Mucosa of descending colon (tissue), 3 donors: ENCODE data around the gene CPS1. TPM values are rescaled to one million over a fixed set of nuclear protein-coding genes. Genes with fewer than 3 reads are reported as not detected.

ENCODE experiments used
- ATAC-seq: fragments of 200-7000 bp; cut with Tn5 transposase; one replicate; pipeline ENCODE4 v1.9.1; 2020; ENCODE audit warnings: mild to moderate bottlenecking, moderate library complexity
- DNase-seq, 3 donors: peaks; one replicate each; pipeline ENCODE4 v3.0.0-alpha.2; 2020
- H3K36me3 ChIP-seq: fragments of 200-600 bp; one replicate; pipeline ENCODE4 v1.8.0; 2021; ENCODE audit warnings: low read depth, mild to moderate bottlenecking
- H3K4me1 ChIP-seq: fragments of 200-600 bp; one replicate; pipeline ENCODE4 v1.8.0; 2021; ENCODE audit warnings: low read depth, mild to moderate bottlenecking
- H3K4me3 ChIP-seq: fragments of 200-600 bp; one replicate; pipeline ENCODE4 v1.8.0; 2021; ENCODE audit warnings: mild to moderate bottlenecking
- H3K9me3 ChIP-seq: fragments of 200-600 bp; one replicate; pipeline ENCODE4 v1.8.0; 2021; ENCODE audit warnings: mild to moderate bottlenecking
- intact Hi-C, 2 donors: fragments of 100-400 bp; cut with DNase I in 1 of 2; cut with micrococcal nuclease in 1 of 2; formaldehyde crosslinking; loops; one replicate each; pipeline versions ENCODE4 v1.11.0 to v1.11.1; 2022; cut with DNase I, micrococcal nuclease
- total RNA-seq, 3 donors: library from RNA; stranded (reverse); fragmentation: NEBNext Ultra II Directional in 2 of 3; extraction: Animal tissue kit (Norgen Biotek cat#: 25700) in 2 of 3; gene quantifications; one replicate each; pipeline versions ENCODE4 v1.2.1 to v1.2.4, GENCODE V29; 2021 to 2023
- TF ChIP-seq, protein P1 (sequence below): fragments of 200-600 bp; IDR thresholded peaks from one replicate; pipeline ENCODE4 v1.8.0; 2022; ENCODE audit warnings: antibody characterized with exemption, mild to moderate bottlenecking
- donor health status: DM: no; HTN: no; CAD: no; lungs with moderate emphysema.
- donor health status: DM: no; HTN: no; CAD: no.
- donor health status: DM: no; HTN: yes; CAD: no.

The CPS1 gene
- total RNA-seq, 3 donors from 2014 or later: 0.29 to 1.5 (median 0.99) TPM

DNA sequence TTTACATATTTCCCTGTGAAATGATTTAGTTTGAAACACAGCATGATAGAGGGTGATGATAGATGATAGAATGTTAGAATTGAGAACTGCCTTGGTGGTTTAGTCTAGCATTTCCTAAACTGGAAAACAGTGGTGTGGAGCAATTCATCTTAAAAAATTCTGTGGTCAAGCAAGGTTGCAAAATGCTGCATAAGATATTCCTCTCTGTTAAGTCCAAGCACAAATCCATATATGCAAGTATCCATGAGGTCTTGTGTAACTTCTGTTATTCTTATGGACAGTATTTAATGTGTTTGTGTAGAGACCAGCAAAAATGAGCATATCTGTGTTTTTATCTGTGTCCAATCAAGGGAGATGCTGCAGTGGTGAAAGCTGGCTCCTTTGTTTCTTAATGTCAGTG lies 30.0 kb downstream of the CPS1 start:
- DNase-seq: no peak
- H3K9me3 ChIP-seq: no peaks in the 10 kb centered on the region
- no peak for ATAC-seq
- intact Hi-C loops: no loop called here
- TF ChIP-seq, protein P1, sequence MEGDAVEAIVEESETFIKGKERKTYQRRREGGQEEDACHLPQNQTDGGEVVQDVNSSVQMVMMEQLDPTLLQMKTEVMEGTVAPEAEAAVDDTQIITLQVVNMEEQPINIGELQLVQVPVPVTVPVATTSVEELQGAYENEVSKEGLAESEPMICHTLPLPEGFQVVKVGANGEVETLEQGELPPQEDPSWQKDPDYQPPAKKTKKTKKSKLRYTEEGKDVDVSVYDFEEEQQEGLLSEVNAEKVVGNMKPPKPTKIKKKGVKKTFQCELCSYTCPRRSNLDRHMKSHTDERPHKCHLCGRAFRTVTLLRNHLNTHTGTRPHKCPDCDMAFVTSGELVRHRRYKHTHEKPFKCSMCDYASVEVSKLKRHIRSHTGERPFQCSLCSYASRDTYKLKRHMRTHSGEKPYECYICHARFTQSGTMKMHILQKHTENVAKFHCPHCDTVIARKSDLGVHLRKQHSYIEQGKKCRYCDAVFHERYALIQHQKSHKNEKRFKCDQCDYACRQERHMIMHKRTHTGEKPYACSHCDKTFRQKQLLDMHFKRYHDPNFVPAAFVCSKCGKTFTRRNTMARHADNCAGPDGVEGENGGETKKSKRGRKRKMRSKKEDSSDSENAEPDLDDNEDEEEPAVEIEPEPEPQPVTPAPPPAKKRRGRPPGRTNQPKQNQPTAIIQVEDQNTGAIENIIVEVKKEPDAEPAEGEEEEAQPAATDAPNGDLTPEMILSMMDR: no peak
- H3K4me1 ChIP-seq: no peaks in the 10 kb centered on the region
- H3K36me3 ChIP-seq: no peaks in the 10 kb centered on the region
- no peak overlapping the region for H3K4me3 ChIP-seq

DNA sequence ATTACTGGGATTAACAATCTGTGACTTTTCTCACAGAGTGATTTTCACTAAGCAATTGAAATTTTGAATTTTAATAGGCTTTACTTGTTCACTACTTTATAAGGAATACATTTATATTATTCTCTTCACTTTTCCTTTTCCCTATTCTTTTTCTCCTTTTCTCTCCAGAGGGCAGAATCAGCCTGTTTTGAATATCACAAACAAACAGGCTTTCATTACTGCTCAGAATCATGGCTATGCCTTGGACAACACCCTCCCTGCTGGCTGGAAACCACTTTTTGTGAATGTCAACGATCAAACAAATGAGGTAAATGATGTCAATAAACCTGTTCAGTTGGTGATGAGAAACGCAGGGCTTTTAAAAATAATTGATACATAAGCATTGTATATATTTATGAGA lies 35.3 kb downstream of the CPS1 start:
- intact Hi-C loops: no loop called here
- TF ChIP-seq, protein P1: no peak
- ATAC-seq (no peak), DNase-seq (no peak)
- H3K36me3 ChIP-seq: no peaks in the 10 kb centered on the region
- no peak overlapping the region for H3K4me3 ChIP-seq
- no peaks in the 10 kb centered on the region for H3K4me1 ChIP-seq
- no peaks in the 10 kb centered on the region for H3K9me3 ChIP-seq

DNA sequence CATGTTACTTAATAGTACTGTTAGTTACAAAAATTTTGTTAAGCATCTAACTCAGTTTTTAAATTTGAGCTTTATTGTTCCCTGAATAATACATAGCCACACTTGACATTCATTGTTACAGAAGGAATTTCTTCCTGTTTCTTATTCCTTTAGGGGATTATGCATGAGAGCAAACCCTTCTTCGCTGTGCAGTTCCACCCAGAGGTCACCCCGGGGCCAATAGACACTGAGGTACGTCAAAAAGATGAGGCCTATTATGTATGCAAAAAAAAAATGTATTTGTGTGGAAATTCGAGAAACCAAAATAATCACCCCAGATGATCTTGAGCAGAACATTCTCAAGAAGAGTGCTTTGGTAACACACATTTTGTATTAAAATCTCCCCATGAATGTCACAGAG lies 36.3 kb downstream of the CPS1 start:
- ATAC-seq (no peak), DNase-seq (no peak)
- no peaks in the 10 kb centered on the region for H3K9me3 ChIP-seq
- H3K4me3 ChIP-seq: no peak overlapping the region
- no peaks in the 10 kb centered on the region for H3K36me3 ChIP-seq
- TF ChIP-seq, protein P1: no peak
- no peaks in the 10 kb centered on the region for H3K4me1 ChIP-seq
- intact Hi-C loops: no loop called here

DNA sequence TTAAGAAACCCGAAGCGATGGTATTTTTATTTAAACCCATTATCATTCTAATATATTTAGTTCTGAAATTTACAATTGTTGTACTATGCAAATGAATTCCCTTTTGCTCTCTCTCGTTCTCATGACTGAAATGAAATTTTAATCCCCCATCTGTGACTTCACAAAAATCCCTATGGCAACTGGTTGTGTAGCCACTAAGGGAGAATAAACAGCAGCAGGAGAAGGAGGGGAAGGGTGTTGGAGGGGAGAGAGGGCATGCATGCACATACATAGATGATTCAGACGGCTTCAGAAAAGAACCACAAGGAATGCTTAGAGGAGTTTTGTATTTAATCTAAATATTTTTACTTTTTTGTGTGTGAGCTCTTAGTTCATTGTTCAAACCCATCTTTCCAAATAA lies 36.8 kb downstream of the CPS1 start:
- no peak for DNase-seq
- TF ChIP-seq, protein P1: no peak
- Histone ChIP-seq H3K4me3 (no peak overlapping the region), H3K36me3 (no peaks in the 10 kb centered on the region), H3K4me1 (no peaks in the 10 kb centered on the region), H3K9me3 (peaks cover 4% of the 10 kb centered on the region)
- intact Hi-C loops: no loop called here
- ATAC-seq: no peak

DNA sequence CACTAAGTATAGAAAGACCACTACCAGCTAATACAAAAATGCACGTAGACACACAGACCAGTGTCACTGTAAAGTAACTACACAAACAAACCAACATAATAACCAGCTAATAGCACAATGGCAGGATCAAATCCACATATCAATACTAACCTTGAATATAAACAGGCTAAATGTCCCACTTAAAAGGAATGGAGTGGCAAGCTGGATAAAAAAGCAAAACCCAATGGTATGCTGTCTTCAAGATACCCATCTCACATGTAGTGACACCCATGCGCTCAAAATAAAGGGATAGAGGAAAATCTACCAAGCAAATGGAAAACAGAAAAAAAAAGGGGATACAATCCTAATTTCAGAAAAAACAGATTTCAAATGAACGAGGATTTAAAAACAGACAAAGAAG lies 41.8 kb downstream of the CPS1 start:
- Histone ChIP-seq H3K4me3 (no peak overlapping the region), H3K9me3 (peaks cover 9% of the 10 kb centered on the region), H3K4me1 (no peaks in the 10 kb centered on the region), H3K36me3 (no peaks in the 10 kb centered on the region)
- DNase-seq (no peak), ATAC-seq (no peak)
- TF ChIP-seq, protein P1: no peak
- intact Hi-C loops: no loop called here

DNA sequence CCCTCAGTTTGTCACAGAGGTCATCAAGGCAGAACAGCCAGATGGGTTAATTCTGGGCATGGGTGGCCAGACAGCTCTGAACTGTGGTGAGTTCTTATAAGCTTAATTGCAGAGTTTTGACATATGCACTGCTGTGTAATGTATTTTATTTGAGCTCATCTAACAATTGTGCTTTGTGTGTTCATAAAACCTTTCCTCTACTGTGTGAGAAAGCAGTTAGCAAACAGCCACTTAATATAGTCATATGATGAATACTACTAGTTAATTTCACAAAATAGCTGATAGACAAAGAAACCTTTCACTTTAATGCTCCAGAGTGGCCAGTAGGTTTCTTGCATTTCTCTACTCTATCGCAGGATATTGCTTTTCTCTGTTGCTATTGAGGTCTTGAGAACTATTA lies 43.1 kb downstream of the CPS1 start:
- Histone ChIP-seq H3K4me1 (no peaks in the 10 kb centered on the region), H3K36me3 (no peaks in the 10 kb centered on the region), H3K9me3 (peaks cover 9% of the 10 kb centered on the region), H3K4me3 (no peak overlapping the region)
- DNase-seq (no peak), ATAC-seq (no peak)
- intact Hi-C loops: no loop called here
- TF ChIP-seq, protein P1: no peak
